Sigmoid colon (tissue), 4 donors: ENCODE results near the gene KCNIP1.

ENCODE experiments used
- POLR2AphosphoS5 ChIP-seq, 4 donors: sonication (generic); formaldehyde crosslinking; IDR thresholded peaks; one replicate each; pipeline ENCODE4 v1.6.1; 2017; ENCODE audit warnings: antibody characterized with exemption in 4 of 4
- TF ChIP-seq, protein P1 (sequence below), 4 experiments: fragments of 450-650 bp in 3 of 4; fragments of 200-600 bp in 1 of 4; IDR thresholded peaks; one replicate each; pipeline ENCODE4 v1.5.1; 2016 to 2019; ENCODE audit warnings: antibody characterized with exemption in 4 of 4, mild to moderate bottlenecking in 3 of 4, moderate library complexity in 2 of 4

DNA sequence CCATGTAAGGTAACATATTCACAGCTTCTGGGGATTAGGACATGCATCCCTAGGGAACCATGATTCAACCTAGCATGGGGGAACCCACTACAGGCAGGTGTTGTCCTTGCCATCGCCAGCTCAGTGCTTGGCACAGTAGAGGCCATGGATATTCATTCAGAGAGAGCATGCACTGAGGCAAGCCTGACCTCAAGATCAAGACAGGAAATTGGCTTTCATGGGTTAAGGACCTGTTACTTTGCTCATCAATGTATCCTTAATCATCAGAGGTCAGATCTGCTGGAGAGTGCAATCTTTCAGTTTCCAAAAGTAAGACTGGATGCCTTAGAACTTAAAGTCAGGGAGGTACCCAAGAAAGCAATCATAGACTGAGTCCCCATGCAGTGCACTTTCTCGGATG lies 84.0 kb downstream of the KCNIP1 start:
- TF ChIP-seq, protein P1, sequence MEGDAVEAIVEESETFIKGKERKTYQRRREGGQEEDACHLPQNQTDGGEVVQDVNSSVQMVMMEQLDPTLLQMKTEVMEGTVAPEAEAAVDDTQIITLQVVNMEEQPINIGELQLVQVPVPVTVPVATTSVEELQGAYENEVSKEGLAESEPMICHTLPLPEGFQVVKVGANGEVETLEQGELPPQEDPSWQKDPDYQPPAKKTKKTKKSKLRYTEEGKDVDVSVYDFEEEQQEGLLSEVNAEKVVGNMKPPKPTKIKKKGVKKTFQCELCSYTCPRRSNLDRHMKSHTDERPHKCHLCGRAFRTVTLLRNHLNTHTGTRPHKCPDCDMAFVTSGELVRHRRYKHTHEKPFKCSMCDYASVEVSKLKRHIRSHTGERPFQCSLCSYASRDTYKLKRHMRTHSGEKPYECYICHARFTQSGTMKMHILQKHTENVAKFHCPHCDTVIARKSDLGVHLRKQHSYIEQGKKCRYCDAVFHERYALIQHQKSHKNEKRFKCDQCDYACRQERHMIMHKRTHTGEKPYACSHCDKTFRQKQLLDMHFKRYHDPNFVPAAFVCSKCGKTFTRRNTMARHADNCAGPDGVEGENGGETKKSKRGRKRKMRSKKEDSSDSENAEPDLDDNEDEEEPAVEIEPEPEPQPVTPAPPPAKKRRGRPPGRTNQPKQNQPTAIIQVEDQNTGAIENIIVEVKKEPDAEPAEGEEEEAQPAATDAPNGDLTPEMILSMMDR (IDR thresholded peaks at IDR 0.05): no peak
- no peak for TF ChIP-seq POLR2AphosphoS5 (IDR thresholded peaks at IDR 0.05)
